HepG2 (cell line): ENCODE data around the gene STYXL1. TPM values are rescaled to one million over a fixed set of nuclear protein-coding genes. Genes with fewer than 3 reads are reported as not detected.
A peak's percentile ranks its signal among the peaks of the same experiment; 100 is the strongest.

Source experiments
- ATAC-seq: fragments of 200-7000 bp; cut with Tn5 transposase; 3 replicates; pipeline ENCODE4 v1.9.1; 2020; ENCODE audit warnings: mild to moderate bottlenecking, moderate library complexity
- BruUV-seq: library from RNA; stranded (reverse); fragments of 400-500 nt; replicated peaks from 2 replicates; lab custom pipeline; 2021; lab: Mats Ljungman, UMichigan
- CTCF ChIA-PET: fragments of 300-600 bp; formaldehyde crosslinking; extraction: SDS; loops from one replicate; lab custom pipeline; 2021; ENCODE audit warnings: low total read pairs, inconsistent platforms, low intra/inter-chr PET ratio; lab: Yijun Ruan, JAX
- POLR2A ChIA-PET: fragments of 350-600 bp; sonication (Branson Sonifier 250); formaldehyde crosslinking; loops from one replicate; lab custom pipeline; 2020; ENCODE audit warnings: antibody characterized with exemption, inconsistent platforms; lab: Yijun Ruan, JAX
- DNase-seq: peaks from one replicate; pipeline ENCODE4 v3.0.0-alpha.2; 2015; ENCODE audit warnings: low spot score
- FAIRE-seq: peaks from 3 replicates; lab custom pipeline; 2011; peaks lifted over from hg19 to GRCh38; lab: Jason Lieb, UNC
- H2AFZ ChIP-seq: one replicate; pipeline ENCODE4 v1.6.1; 2011; ENCODE audit warnings: low read length, inconsistent platforms
- H3K27ac ChIP-seq: fragments of 300-600 bp; 3 replicates; pipeline ENCODE4 v1.8.0; 2011; ENCODE audit warnings: mixed run types, mild to moderate bottlenecking, mixed read lengths, low read length, inconsistent platforms; ENCODE audit not compliant: insufficient read depth; ENCODE audit errors: extremely low read length
- H3K27me3 ChIP-seq, 2 experiments: fragments of 200-600 bp in 1 of 2; 2 replicates in 1 of 2; 3 replicates in 1 of 2; pipeline versions ENCODE4 v1.6.0 to v1.8.0; 2011; ENCODE audit warnings: low read length in 2 of 2, mild to moderate bottlenecking in 2 of 2, moderate library complexity in 2 of 2, inconsistent platforms in 1 of 2; ENCODE audit not compliant: insufficient read depth in 2 of 2, control insufficient read depth in 1 of 2
- H3K36me3 ChIP-seq, 2 experiments: fragments of 200-600 bp in 1 of 2; replicated peaks in 1 of 2; 2 replicates in 1 of 2; 3 replicates in 1 of 2; pipeline versions ENCODE4 v1.5.1 to v1.8.0; 2011; ENCODE audit warnings: low read length in 2 of 2, inconsistent platforms in 1 of 2; ENCODE audit not compliant: insufficient read depth in 2 of 2, control insufficient read depth in 1 of 2
- H3K4me1 ChIP-seq: 2 replicates; pipeline ENCODE4 v1.5.1; 2012; ENCODE audit warnings: low read length, inconsistent platforms; ENCODE audit not compliant: insufficient read depth
- H3K4me2 ChIP-seq: 2 replicates; pipeline ENCODE4 v1.6.0; 2011; ENCODE audit warnings: low read depth, low read length, inconsistent platforms
- H3K4me3 ChIP-seq, 3 experiments: fragments of 200-600 bp in 1 of 3; sonication (generic), shearing (Covaris generic) in 1 of 3; replicated peaks in 1 of 3; 2 replicates each; pipeline ENCODE4 v1.5.1; 2011 to 2016; ENCODE audit warnings: low read length in 3 of 3, inconsistent platforms in 2 of 3, low read depth in 2 of 3, mild to moderate bottlenecking in 2 of 3, control low read depth in 1 of 3, mixed read lengths in 1 of 3; ENCODE audit not compliant: insufficient read depth in 1 of 3
- H3K79me2 ChIP-seq: one replicate; pipeline ENCODE4 v1.6.1; 2011; ENCODE audit warnings: low read length, inconsistent platforms; ENCODE audit not compliant: insufficient read depth
- H3K9ac ChIP-seq: 2 replicates; pipeline ENCODE4 v1.6.0; 2011; ENCODE audit warnings: mild to moderate bottlenecking, low read depth, low read length, inconsistent platforms; ENCODE audit not compliant: insufficient read depth
- H3K9me3 ChIP-seq: 2 replicates; pipeline ENCODE4 v1.5.1; 2012; ENCODE audit warnings: mild to moderate bottlenecking, low read length
- H4K20me1 ChIP-seq: 2 replicates; pipeline ENCODE4 v1.6.0; 2011; ENCODE audit warnings: inconsistent platforms, mild to moderate bottlenecking, low read length, moderate library complexity; ENCODE audit not compliant: insufficient read depth
- AGO2 ChIP-seq: fragments of 200-400 bp; formaldehyde crosslinking; optimal IDR thresholded peaks from 2 replicates; pipeline ENCODE3; 2017; ENCODE audit warnings: mild to moderate bottlenecking, low read depth, low read length, moderate library complexity
- GATAD1 ChIP-seq: IDR thresholded peaks from 2 replicates; pipeline ENCODE4 v1.6.1; 2016; ENCODE audit warnings: missing genetic modification reagents, missing compliant biosample characterization
- HHEX ChIP-seq: IDR thresholded peaks from 2 replicates; pipeline ENCODE4 v1.6.1; 2016; ENCODE audit warnings: control low read depth
- NFYB ChIP-seq: sonication (generic); formaldehyde crosslinking; IDR thresholded peaks from 2 replicates; pipeline ENCODE4 v1.4.0; 2020; ENCODE audit warnings: missing genetic modification reagents
- ZMYM4 ChIP-seq: sonication (generic); formaldehyde crosslinking; IDR thresholded peaks from 2 replicates; pipeline ENCODE4 v1.8.1; 2023; ENCODE audit warnings: mild to moderate bottlenecking, missing genetic modification reagents
- ZNF263 ChIP-seq: sonication (generic); formaldehyde crosslinking; IDR thresholded peaks from 2 replicates; pipeline ENCODE4 v1.4.0; 2020; ENCODE audit warnings: missing genetic modification reagents
- ZNF30 ChIP-seq: sonication (generic); formaldehyde crosslinking; IDR thresholded peaks from 2 replicates; pipeline ENCODE4 v1.5.0; 2020; ENCODE audit warnings: mild to moderate bottlenecking, missing genetic modification reagents
- ZNF549 ChIP-seq: sonication (generic); formaldehyde crosslinking; IDR thresholded peaks from 2 replicates; pipeline ENCODE4 v1.5.0; 2020; ENCODE audit warnings: missing genetic modification reagents
- ZNF660 ChIP-seq: sonication (generic); formaldehyde crosslinking; IDR thresholded peaks from 2 replicates; pipeline ENCODE4 v1.5.1; 2020; ENCODE audit warnings: mild to moderate bottlenecking, low read depth, missing genetic modification reagents, borderline replicate concordance
- ZNF775 ChIP-seq: sonication (generic); formaldehyde crosslinking; IDR thresholded peaks from 2 replicates; pipeline ENCODE4 v1.4.0; 2020; ENCODE audit warnings: missing genetic modification reagents, mild to moderate bottlenecking, moderate library complexity, borderline replicate concordance
- ZSCAN31 ChIP-seq: sonication (generic); formaldehyde crosslinking; IDR thresholded peaks from 2 replicates; pipeline ENCODE4 v1.5.0; 2020; ENCODE audit warnings: low read depth, mild to moderate bottlenecking, missing genetic modification reagents
- WGBS: methylation state at CpG from one replicate; pipeline ENCODE4 v1.1.6; 2017; ENCODE audit warnings: low lambda C conversion rate; 5-methylcytosine and 5-hydroxymethylcytosine counted together
- in situ Hi-C: cut with HindIII; loops from 2 replicates; pipeline ENCODE4 v1.10.0; 2017; ENCODE audit warnings: low pct_unique_long_range_greater_than_20kb; ENCODE audit not compliant: extremely low pct_ligation_motif_present
- intact Hi-C: fragments of 100-400 bp; cut with micrococcal nuclease; formaldehyde crosslinking; loops from one replicate; pipeline ENCODE4 v1.10.0; 2022; ENCODE audit not compliant: unreplicated experiment
- polyA plus RNA-seq, 8 experiments: library from polyadenylated mRNA; depleted of rRNA in 3 of 8; stranded (reverse) in 7 of 8; unstranded in 1 of 8; fragments of >200 nt; fragmentation: Illumina TruSeq in 4 of 8; extraction: Trizol in 4 of 8; gene quantifications; 2 replicates each; pipeline versions ENCODE4 v1.2.1 to v1.2.3, GENCODE V29; 2011 to 2016; ENCODE audit warnings: low read depth in 4 of 8, missing spikeins in 1 of 8, mixed read lengths in 1 of 8; ENCODE audit not compliant: insufficient read depth in 1 of 8
- total RNA-seq, 5 experiments: library from RNA; depleted of rRNA; stranded (reverse); fragments of >200 nt; fragmentation: Illumina TruSeq; extraction: Trizol; gene quantifications; 2 replicates each; pipeline ENCODE4 v1.2.3, GENCODE V29; 2016; ENCODE audit warnings: low read depth in 1 of 5
- TF ChIP-seq, protein P1 (sequence below): sonication (generic); formaldehyde crosslinking; IDR thresholded peaks from 2 replicates; pipeline ENCODE4 v1.8.1; 2023; ENCODE audit warnings: mild to moderate bottlenecking, missing genetic modification reagents
- TF ChIP-seq, protein P2 (sequence below): conservative IDR thresholded peaks from 2 replicates; pipeline ENCODE4 v1.6.1; 2018; ENCODE audit warnings: missing genetic modification reagents
- TF ChIP-seq, protein P3 (sequence below): sonication (generic); formaldehyde crosslinking; IDR thresholded peaks from 2 replicates; pipeline ENCODE4 v1.4.0; 2020; ENCODE audit warnings: missing genetic modification reagents, mild to moderate bottlenecking, borderline replicate concordance
- TF ChIP-seq, protein P4 (sequence below): sonication (generic); formaldehyde crosslinking; IDR thresholded peaks from 2 replicates; pipeline ENCODE4 v1.4.0; 2020; ENCODE audit warnings: missing genetic modification reagents, low read depth, mild to moderate bottlenecking, borderline replicate concordance

STYXL1 gene
- total and polyA plus RNA-seq, 2 of the 13 experiments (the other 11 are each of a cell fraction or from before 2014, with no cell fraction given) = 23.9 to 38.3 TPM

- TF ChIP-seq, protein P1, sequence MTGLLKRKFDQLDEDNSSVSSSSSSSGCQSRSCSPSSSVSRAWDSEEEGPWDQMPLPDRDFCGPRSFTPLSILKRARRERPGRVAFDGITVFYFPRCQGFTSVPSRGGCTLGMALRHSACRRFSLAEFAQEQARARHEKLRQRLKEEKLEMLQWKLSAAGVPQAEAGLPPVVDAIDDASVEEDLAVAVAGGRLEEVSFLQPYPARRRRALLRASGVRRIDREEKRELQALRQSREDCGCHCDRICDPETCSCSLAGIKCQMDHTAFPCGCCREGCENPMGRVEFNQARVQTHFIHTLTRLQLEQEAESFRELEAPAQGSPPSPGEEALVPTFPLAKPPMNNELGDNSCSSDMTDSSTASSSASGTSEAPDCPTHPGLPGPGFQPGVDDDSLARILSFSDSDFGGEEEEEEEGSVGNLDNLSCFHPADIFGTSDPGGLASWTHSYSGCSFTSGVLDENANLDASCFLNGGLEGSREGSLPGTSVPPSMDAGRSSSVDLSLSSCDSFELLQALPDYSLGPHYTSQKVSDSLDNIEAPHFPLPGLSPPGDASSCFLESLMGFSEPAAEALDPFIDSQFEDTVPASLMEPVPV (CRISPR knock-in tag) = no peak
- TF ChIP-seq NFYB (CRISPR knock-in tag) = no peak
These were observed 56.2 kb downstream of the STYXL1 start (continued) for GRCh38 chr7:75991531-75992082.

- 82% methylated on average over 21 of the region's 21 CpGs for WGBS
- H3K36me3 ChIP-seq = peaks cover 18 to 34% of the 10 kb centered on the region in 2 experiments; a peak in 4 of 5 replicates
- peaks cover 4% of the 10 kb centered on the region; the same call in 1 of the 2 replicates for H4K20me1 ChIP-seq
- no peak for ATAC-seq
- CTCF ChIA-PET = no interaction called here
- no peaks in the 10 kb centered on the region for H3K9me3 ChIP-seq
- no peak overlapping the region for H3K4me2 ChIP-seq
- no peak overlapping the region for H3K4me3 ChIP-seq
- no TSS peak for BruUV-seq
- H3K79me2 ChIP-seq = peaks cover 2% of the 10 kb centered on the region
- no peak overlapping the region for H3K9ac ChIP-seq
- H3K27me3 ChIP-seq = no peaks in the 10 kb centered on the region
- peaks cover 28% of the 10 kb centered on the region for H3K4me1 ChIP-seq
- no peak overlapping the region for H3K27ac ChIP-seq
- in situ Hi-C loops = no loop called here
- H2AFZ ChIP-seq = no peak overlapping the region
- peak; percentile 11 for DNase-seq
- FAIRE-seq = no peak
- POLR2A ChIA-PET = no interaction called here
- intact Hi-C loops = no loop called here
- TF ChIP-seq AGO2 = peak; percentile 61
- TF ChIP-seq ZSCAN31 (CRISPR knock-in tag) = no peak
- TF ChIP-seq ZNF660 (CRISPR knock-in tag) = no peak
- no peak for TF ChIP-seq ZNF30 (CRISPR knock-in tag)
- TF ChIP-seq, protein P2, sequence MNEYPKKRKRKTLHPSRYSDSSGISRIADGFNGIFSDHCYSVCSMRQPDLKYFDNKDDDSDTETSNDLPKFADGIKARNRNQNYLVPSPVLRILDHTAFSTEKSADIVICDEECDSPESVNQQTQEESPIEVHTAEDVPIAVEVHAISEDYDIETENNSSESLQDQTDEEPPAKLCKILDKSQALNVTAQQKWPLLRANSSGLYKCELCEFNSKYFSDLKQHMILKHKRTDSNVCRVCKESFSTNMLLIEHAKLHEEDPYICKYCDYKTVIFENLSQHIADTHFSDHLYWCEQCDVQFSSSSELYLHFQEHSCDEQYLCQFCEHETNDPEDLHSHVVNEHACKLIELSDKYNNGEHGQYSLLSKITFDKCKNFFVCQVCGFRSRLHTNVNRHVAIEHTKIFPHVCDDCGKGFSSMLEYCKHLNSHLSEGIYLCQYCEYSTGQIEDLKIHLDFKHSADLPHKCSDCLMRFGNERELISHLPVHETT (CRISPR knock-in tag) = no peak
- TF ChIP-seq ZNF775 (CRISPR knock-in tag) = no peak
- TF ChIP-seq, protein P3, sequence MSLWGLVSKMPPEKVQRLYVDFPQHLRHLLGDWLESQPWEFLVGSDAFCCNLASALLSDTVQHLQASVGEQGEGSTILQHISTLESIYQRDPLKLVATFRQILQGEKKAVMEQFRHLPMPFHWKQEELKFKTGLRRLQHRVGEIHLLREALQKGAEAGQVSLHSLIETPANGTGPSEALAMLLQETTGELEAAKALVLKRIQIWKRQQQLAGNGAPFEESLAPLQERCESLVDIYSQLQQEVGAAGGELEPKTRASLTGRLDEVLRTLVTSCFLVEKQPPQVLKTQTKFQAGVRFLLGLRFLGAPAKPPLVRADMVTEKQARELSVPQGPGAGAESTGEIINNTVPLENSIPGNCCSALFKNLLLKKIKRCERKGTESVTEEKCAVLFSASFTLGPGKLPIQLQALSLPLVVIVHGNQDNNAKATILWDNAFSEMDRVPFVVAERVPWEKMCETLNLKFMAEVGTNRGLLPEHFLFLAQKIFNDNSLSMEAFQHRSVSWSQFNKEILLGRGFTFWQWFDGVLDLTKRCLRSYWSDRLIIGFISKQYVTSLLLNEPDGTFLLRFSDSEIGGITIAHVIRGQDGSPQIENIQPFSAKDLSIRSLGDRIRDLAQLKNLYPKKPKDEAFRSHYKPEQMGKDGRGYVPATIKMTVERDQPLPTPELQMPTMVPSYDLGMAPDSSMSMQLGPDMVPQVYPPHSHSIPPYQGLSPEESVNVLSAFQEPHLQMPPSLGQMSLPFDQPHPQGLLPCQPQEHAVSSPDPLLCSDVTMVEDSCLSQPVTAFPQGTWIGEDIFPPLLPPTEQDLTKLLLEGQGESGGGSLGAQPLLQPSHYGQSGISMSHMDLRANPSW (CRISPR knock-in tag) = no peak
- no peak for TF ChIP-seq ZMYM4 (CRISPR knock-in tag)
- TF ChIP-seq ZNF549 = no peak
- TF ChIP-seq HHEX (CRISPR knock-in tag) = no peak
- TF ChIP-seq GATAD1 (CRISPR knock-in tag) = no peak
- TF ChIP-seq, protein P4, sequence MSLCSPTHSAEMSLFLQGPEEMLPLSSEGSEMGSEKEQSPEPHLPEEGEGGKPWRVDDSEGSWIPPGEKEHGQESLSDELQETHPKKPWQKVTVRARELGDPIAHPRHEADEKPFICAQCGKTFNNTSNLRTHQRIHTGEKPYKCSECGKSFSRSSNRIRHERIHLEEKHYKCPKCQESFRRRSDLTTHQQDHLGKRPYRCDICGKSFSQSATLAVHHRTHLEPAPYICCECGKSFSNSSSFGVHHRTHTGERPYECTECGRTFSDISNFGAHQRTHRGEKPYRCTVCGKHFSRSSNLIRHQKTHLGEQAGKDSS (CRISPR knock-in tag) = peak; percentile 94; the same call in 1 of the 2 replicates
- TF ChIP-seq ZNF263 (CRISPR knock-in tag) = peak; percentile 97
These were observed 58.1 kb downstream of the STYXL1 start for GRCh38 chr7:75989500-75990388.
